Sigmoid colon (tissue), 7 donors: Measurements from ENCODE around the gene TDRD9. TPM values are rescaled to one million over a fixed set of nuclear protein-coding genes. Genes with fewer than 3 reads are reported as not detected.

Source experiments
- DNase-seq: peaks from one replicate; pipeline ENCODE4 v3.0.0-alpha.2; 2019
- H3K27ac ChIP-seq, 4 donors: fragments of 200-600 bp; sonication (generic); one replicate each; pipeline ENCODE4 v1.5.1; 2016 to 2019; ENCODE audit warnings: mild to moderate bottlenecking in 1 of 4
- H3K27me3 ChIP-seq, 3 donors: fragments of 200-600 bp; sonication (generic); one replicate each; pipeline ENCODE4 v1.5.1; 2019; ENCODE audit warnings: mild to moderate bottlenecking in 1 of 3
- H3K36me3 ChIP-seq, 4 donors: fragments of 200-600 bp; sonication (generic); one replicate each; pipeline ENCODE4 v1.5.1; 2016 to 2019
- H3K4me1 ChIP-seq, 4 donors: fragments of 200-600 bp; sonication (generic); one replicate each; pipeline ENCODE4 v1.5.1; 2017 to 2019
- H3K4me3 ChIP-seq, 4 donors: fragments of 200-600 bp; sonication (generic); one replicate each; pipeline ENCODE4 v1.5.1; 2017 to 2019; ENCODE audit warnings: mild to moderate bottlenecking in 2 of 4, moderate library complexity in 1 of 4
- H3K9me3 ChIP-seq, 4 donors: fragments of 200-600 bp in 3 of 4; sonication (generic) in 3 of 4; one replicate each; pipeline versions ENCODE4 v1.5.1 to v1.6.1; 2013 to 2019
- CTCF ChIP-seq, 4 experiments: fragments of 450-650 bp in 3 of 4; fragments of 200-600 bp in 1 of 4; IDR thresholded peaks; one replicate each; pipeline ENCODE4 v1.5.1; 2016 to 2019; ENCODE audit warnings: antibody characterized with exemption in 4 of 4, mild to moderate bottlenecking in 3 of 4, moderate library complexity in 2 of 4
- EP300 ChIP-seq, 4 donors: sonication (generic); formaldehyde crosslinking; IDR thresholded peaks; one replicate each; pipeline ENCODE4 v1.6.1; 2017; ENCODE audit warnings: antibody characterized with exemption in 4 of 4
- POLR2A ChIP-seq, 2 donors: fragments of 450-650 bp; IDR thresholded peaks; one replicate each; pipeline ENCODE4 v1.6.1; 2016; ENCODE audit warnings: antibody characterized with exemption in 2 of 2, mild to moderate bottlenecking in 2 of 2, moderate library complexity in 2 of 2
- POLR2AphosphoS5 ChIP-seq, 4 donors: sonication (generic); formaldehyde crosslinking; IDR thresholded peaks; one replicate each; pipeline ENCODE4 v1.6.1; 2017; ENCODE audit warnings: antibody characterized with exemption in 4 of 4
- WGBS, 2 donors: extraction: QIAGEN DNeasy Blood & Tissue Kit; methylation state at CpG; one replicate each; pipeline ENCODE4 v1.1.7; 2013; 5-methylcytosine and 5-hydroxymethylcytosine counted together
- intact Hi-C: fragments of 100-400 bp; cut with DNase I; formaldehyde crosslinking; loops from one replicate; pipeline ENCODE4 v1.15.1; 2023
- polyA plus RNA-seq, 3 donors: library from polyadenylated mRNA; stranded (reverse); fragments of 200-250 nt; gene quantifications; one replicate each; pipeline ENCODE4 v1.2.3, GENCODE V29; 2013
- small RNA-seq, 3 donors: library from RNA; depleted of rRNA; stranded (forward); fragments of <200 nt; gene quantifications; one replicate each; pipeline ENCODE3, GENCODE V24; 2016
- total RNA-seq, 4 donors: library from RNA; depleted of rRNA; stranded (reverse); fragments of >200 nt; gene quantifications; one replicate each; pipeline ENCODE4 v1.1.0, GENCODE V29; 2016
- donor health status: healthy with polysubstance abuse.
- donor health status: Bipolar disorder and iron deficiency.
- donor health status: healthy.

TDRD9 gene
- total and polyA plus RNA-seq, 7 donors: 0.58 to 4.6 (median 1.2) TPM

GRCh38 chr14:104099096-104100041 is 171.1 kb downstream of the TDRD9 start:
- TF ChIP-seq POLR2A (IDR thresholded peaks at IDR 0.05) (no peak), EP300 (IDR thresholded peaks at IDR 0.05) (no peak)
- Histone ChIP-seq H3K27me3 (peaks cover 0 to 13% (median 11%) of the 10 kb centered on the region in 3 donors), H3K9me3 (no peaks in the 10 kb centered on the region), H3K4me1 (no peaks in the 10 kb centered on the region), H3K4me3 (no peak overlapping the region), H3K27ac (no peak overlapping the region), H3K36me3 (no peaks in the 10 kb centered on the region)
- no peak for DNase-seq
- WGBS, 2 donors: 84% methylated on average over 26 of the region's 26 CpGs
- intact Hi-C loops: no loop called here

GRCh38 chr14:104100171-104101085 is 172.2 kb downstream of the TDRD9 start:
- no peak for TF ChIP-seq CTCF (IDR thresholded peaks at IDR 0.05)
- no peak for TF ChIP-seq POLR2A (IDR thresholded peaks at IDR 0.05)
- TF ChIP-seq POLR2AphosphoS5 (IDR thresholded peaks at IDR 0.05): no peak
- TF ChIP-seq EP300 (IDR thresholded peaks at IDR 0.05): no peak

GRCh38 chr14:104101086-104101621 is 172.9 kb downstream of the TDRD9 start:
- no peaks in the 10 kb centered on the region for H3K36me3 ChIP-seq
- DNase-seq: no peak
- H3K4me1 ChIP-seq: no peaks in the 10 kb centered on the region
- H3K27ac ChIP-seq: no peak overlapping the region
- 24 to 62% methylated on average over 16 of the region's 16 CpGs for WGBS, 2 donors
- H3K27me3 ChIP-seq: no peaks in the 10 kb centered on the region
- intact Hi-C loops: no loop called here
- H3K9me3 ChIP-seq: no peaks in the 10 kb centered on the region
- TF ChIP-seq POLR2A (IDR thresholded peaks at IDR 0.05) (no peak), EP300 (IDR thresholded peaks at IDR 0.05) (no peak), POLR2AphosphoS5 (IDR thresholded peaks at IDR 0.05) (no peak), CTCF (IDR thresholded peaks at IDR 0.05) (no peak)
- H3K4me3 ChIP-seq: no peak overlapping the region

More at GRCh38 chr14:104100171-104101085, 172.2 kb downstream of the TDRD9 start:
- H3K9me3 ChIP-seq: no peaks in the 10 kb centered on the region
- no peak overlapping the region for H3K27ac ChIP-seq
- no peaks in the 10 kb centered on the region for H3K4me1 ChIP-seq
- intact Hi-C loops: no loop called here
- H3K4me3 ChIP-seq: no peak overlapping the region
- WGBS, 2 donors: 36 to 75% methylated on average over 23 of the region's 23 CpGs
- H3K36me3 ChIP-seq: no peaks in the 10 kb centered on the region
- peaks cover 0 to 3% (median under 1%) of the 10 kb centered on the region in 3 donors for H3K27me3 ChIP-seq
- DNase-seq: no peak

- no peak for DNase-seq
- Histone ChIP-seq H3K36me3 (no peaks in the 10 kb centered on the region), H3K9me3 (no peaks in the 10 kb centered on the region), H3K27ac (no peak overlapping the region), H3K4me3 (no peak overlapping the region), H3K27me3 (no peaks in the 10 kb centered on the region), H3K4me1 (no peaks in the 10 kb centered on the region)
- 74 to 86% methylated on average over 16 of the region's 16 CpGs for WGBS, 2 donors
- intact Hi-C loops: no loop called here
- no peak for TF ChIP-seq POLR2A (IDR thresholded peaks at IDR 0.05)
- TF ChIP-seq POLR2AphosphoS5 (IDR thresholded peaks at IDR 0.05): no peak
- TF ChIP-seq CTCF (IDR thresholded peaks at IDR 0.05): no peak
- TF ChIP-seq EP300 (IDR thresholded peaks at IDR 0.05): no peak
Measured at GRCh38 chr14:104101651-104102281, 173.5 kb downstream of the TDRD9 start.

Small RNA genes lying within 50 kb of the gene (small RNA-seq; reads per million reads assigned to genes)
- 0 to 0.11 (median 0.07) reads per million in 3 donors for gene RN7SL634P

Other genes with a start within 250 kb of the TDRD9 start
- gene XRCC3, start 213.0 kb upstream of the TDRD9 start, total RNA-seq: 1 to 10 TPM; 1.8 to 7.5 (median 2.0) TPM
- 10 to 100 TPM in 1 of 3 donors, 1 to 10 TPM in 2; 3.6 to 15.7 (median 5.1) TPM for gene XRCC3, start 213.0 kb upstream of the TDRD9 start, polyA plus RNA-seq
- gene ZFYVE21, start 212.6 kb upstream of the TDRD9 start, total RNA-seq: 100 to 1,000 TPM in 1 of 4 donors, 10 to 100 TPM in 3; 84.2 to 106 (median 89.4) TPM
- gene ZFYVE21, start 212.6 kb upstream of the TDRD9 start, polyA plus RNA-seq: 10 to 100 TPM; 41.7 to 90.1 (median 61.7) TPM
- gene PPP1R13B, start 80.9 kb upstream of the TDRD9 start, total RNA-seq: 10 to 100 TPM in 2 of 4 donors, 1 to 10 TPM in 2; 8.6 to 10.5 (median 10.1) TPM
- gene PPP1R13B, start 80.9 kb upstream of the TDRD9 start, polyA plus RNA-seq: 10 to 100 TPM in 1 of 3 donors, 1 to 10 TPM in 2; 9.6 to 26.9 (median 9.9) TPM
- not detected for gene RD3L, start 14.1 kb downstream of the TDRD9 start, total RNA-seq
- gene RD3L, start 14.1 kb downstream of the TDRD9 start, polyA plus RNA-seq: not detected
- gene ASPG, start 157.2 kb downstream of the TDRD9 start, total RNA-seq: under 1 TPM in 3 of 4 donors, not detected in 1; 0.14 to 0.83 (median 0.36) TPM
- gene ASPG, start 157.2 kb downstream of the TDRD9 start, polyA plus RNA-seq: 10 to 100 TPM in 1 of 3 donors, 1 to 10 TPM in 2; 6.2 to 24.6 (median 8.1) TPM
- 1 to 10 TPM; 1.3 to 2.7 (median 2.3) TPM for gene KIF26A, start 210.1 kb downstream of the TDRD9 start, total RNA-seq
- gene KIF26A, start 210.1 kb downstream of the TDRD9 start, polyA plus RNA-seq: 1 to 10 TPM in 2 of 3 donors, under 1 TPM in 1; 0.60 to 4.2 (median 1.4) TPM